GM19025 (cell line): ENCODE measurements around the gene RC3H1.
"Not testable (repeated sequence)": the region's sequence is repeated elsewhere in the genome, so short reads cannot be mapped to it uniquely, and the experiment has no call there.

Experiments
- ATAC-seq: cut with Tn5 transposase; IDR thresholded peaks from one replicate; pipeline ENCODE4 v1.9.1; 2021; ENCODE audit warnings: mild to moderate bottlenecking, low read depth, moderate library complexity; ENCODE audit not compliant: unreplicated experiment

Gene RC3H1

DNA sequence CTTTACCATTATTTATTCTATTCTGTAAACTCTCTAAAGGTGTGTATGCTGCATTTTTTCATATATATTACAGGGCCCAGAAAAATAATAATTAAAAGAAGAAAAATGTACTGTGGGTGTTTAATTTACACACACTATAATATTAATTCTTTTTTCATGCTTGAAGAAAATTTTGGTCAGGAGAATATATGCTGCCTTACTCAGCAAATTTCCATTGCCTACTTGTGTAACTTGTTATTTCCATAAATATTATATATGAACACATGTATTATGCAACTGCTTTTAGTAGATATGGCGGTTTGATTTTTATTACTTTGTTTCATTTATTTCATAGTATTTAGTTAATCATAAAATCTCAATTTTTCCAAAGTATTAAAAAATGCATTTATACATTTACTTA, 58.7 kb downstream of the RC3H1 start:
- no peak for ATAC-seq

DNA sequence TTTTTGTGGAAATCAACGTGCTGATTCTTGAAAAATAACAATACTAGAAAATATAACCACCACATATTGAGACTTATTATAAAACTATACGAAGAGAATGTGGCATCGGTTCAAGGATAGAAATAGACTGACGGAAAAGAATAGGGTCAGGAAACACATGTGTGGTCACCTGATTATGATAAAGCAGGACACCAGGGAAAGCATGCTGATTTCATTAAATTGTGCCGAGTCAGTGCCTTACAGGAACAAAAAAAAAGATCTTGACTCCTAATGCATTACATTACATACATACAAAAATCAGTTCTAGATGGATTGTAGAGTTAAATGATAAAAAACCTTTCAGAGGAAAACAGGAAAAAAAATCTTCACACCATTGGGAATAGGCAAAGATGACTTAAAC, 61.5 kb downstream of the RC3H1 start:
- ATAC-seq = no peak

- no peak for ATAC-seq
Observed at GRCh38 chr1:173954179-173954578, 68.0 kb downstream of the RC3H1 start.

DNA sequence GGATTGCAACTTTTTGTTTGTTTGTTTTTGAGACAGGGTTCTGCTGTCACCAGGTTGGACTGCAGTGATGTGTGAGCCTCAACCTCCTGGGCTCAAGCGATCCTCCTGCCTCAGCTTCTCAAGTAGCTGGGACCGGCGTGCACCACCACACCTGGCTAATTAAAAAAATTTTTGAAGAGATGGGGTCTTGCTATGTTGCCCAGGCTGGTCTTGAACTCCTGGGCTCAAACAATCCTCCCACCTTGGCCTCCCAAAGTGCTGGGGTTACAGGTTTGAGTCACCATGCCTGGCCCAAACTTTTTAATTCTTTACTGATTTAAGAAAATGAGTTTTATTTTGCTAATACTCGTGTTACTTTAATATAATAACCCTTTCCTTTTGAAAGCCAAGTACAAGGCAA, 73.6 kb downstream of the RC3H1 start:
- no peak for ATAC-seq

DNA sequence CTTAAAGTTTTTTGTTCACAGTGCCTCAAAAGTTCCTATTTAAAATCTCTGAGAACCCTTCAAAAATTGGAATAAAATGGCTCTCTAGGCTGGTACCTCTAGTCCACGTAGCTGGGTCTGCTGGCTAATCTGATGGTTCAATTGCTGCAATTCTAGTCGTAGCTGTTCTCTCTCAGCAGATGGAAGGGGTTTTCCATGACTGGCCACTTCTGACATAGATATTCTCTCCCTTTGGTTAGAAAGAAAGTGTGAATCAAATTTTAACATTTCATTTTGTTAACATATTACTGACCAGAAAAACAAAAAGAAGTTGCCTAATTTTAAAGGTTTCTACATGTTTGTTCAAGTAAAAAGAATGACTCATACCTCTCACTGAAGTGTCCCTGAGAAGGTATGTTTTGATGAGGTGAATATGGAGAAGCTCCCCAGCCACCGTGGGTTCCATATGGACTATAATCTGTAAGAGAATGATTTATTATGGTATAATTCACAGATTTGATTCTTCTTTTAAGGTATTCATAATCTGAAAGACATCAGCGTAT, 75.7 kb downstream of the RC3H1 start:
- ATAC-seq = no peak

GRCh38 chr1:173937062-173937461, 85.1 kb downstream of the RC3H1 start:
- no peak for ATAC-seq

DNA sequence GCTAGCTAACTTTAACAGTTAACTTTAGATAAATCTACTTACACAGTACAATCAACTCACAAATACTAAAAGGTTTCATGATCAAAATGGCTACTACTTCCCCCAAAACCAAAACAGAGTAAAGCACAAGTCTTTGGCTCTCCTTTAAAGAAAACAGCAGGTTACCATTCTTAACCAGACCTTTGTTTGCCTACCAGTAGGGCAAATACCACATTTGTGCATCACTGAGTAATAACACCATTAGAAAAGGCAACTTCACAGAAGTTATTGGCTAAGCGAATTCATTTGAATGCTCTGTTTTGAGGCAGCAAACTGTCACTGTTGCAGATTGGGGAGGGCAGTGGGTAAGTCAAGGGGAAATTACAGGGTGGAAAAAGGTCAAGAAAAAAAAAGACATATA, 87.7 kb downstream of the RC3H1 start:
- no peak for ATAC-seq

GRCh38 chr1:173930541-173930940, 91.6 kb downstream of the RC3H1 start:
- not testable (repeated sequence) for ATAC-seq

DNA sequence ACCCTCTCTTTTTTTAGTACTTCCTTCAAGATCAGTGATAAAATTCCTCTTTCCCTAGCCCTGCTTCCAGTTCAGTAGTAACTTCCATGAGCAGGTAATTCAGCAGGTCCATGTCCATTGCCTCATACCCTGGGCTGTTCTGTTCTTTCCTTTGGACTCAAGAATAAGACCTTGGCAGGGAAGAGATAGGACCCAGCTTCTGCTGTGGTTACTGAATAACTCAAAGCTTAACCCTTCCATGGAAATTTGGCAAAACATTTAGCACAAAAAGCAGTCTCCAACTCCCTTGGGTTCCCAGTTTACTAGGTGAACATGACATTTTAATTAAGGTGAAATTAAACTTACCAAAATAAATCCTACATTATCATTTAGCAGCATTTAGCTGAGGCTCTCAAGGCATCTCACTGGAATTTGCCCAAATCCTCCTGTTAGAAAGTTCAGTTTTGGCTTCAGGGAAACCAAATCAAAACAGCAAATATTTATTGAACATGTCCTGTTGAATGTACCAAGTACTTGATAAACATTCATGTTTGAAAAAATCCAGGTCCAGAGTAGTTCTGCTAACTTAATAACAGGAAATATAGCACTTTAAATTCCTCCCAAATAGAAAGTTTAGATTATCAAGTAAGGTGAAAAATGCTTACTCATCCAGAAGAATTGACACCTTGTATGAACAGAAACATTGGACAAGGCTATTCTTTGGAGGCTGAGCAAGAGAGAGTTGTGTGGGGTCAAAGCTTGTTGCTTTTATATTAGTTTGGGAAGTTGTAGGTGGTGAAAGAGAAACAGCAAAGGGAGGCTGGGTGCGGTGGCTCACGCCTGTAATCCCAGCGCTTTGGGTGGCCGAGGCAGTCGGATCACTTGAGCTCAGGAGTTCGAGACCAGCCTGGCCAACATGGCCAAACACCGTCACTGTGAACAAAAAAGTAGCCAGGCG, 96.6 kb downstream of the RC3H1 start:
- ATAC-seq = no peak

GRCh38 chr1:173920861-173921260, 101.3 kb downstream of the RC3H1 start:
- ATAC-seq = no peak

GRCh38 chr1:173917635-173918493, 104.3 kb downstream of the RC3H1 start:
- ATAC-seq = no peak

DNA sequence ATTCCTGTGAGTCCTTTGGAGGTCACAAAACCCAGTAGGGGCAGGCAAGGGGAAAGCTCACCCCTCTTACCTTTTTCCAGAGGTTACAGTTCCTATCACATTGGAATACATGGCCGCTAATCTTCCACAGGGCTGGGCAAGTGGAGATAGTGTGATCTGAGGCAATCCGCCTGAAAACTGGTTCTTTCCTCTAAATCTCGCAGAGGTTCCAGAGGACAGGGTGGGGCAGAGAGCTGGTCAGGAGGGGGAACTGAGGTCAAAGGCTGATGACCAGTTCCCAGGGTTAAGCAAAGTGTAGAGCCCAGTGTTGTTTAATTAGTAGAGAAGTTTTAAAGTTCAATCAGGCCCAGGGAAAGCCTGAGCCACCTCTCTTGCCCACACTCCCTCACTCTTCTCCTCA, 105.0 kb downstream of the RC3H1 start, which contains the start of gene SERPINC1:
TSS of gene SERPINC1 (minus strand) at position 179 of the 400 bp plus-strand sequence. CDS start at position 111, 68 bp downstream.
- ATAC-seq = no peak

DNA sequence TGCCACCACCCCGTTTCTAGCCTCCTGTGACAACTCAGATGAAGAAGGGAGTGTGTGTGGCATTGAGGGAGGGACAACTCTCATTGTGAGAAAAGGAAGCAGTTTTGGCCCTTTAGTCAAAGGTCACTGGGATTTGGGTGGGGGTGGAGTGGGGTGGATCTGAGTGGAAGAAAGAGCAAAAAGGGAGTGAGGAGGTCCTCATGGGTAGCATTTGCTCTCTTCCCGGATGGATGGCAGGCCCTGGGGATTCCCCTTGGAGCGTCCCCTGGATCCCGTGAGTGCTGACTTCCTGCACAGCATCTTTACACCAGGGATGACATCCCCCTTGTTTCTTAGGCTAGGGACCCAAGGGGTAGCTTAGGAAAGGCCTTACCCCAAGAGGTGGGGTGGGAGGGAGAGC, 105.5 kb downstream of the RC3H1 start:
- no peak for ATAC-seq

GRCh38 chr1:173915596-173915995, 106.6 kb downstream of the RC3H1 start:
- ATAC-seq = no peak

DNA sequence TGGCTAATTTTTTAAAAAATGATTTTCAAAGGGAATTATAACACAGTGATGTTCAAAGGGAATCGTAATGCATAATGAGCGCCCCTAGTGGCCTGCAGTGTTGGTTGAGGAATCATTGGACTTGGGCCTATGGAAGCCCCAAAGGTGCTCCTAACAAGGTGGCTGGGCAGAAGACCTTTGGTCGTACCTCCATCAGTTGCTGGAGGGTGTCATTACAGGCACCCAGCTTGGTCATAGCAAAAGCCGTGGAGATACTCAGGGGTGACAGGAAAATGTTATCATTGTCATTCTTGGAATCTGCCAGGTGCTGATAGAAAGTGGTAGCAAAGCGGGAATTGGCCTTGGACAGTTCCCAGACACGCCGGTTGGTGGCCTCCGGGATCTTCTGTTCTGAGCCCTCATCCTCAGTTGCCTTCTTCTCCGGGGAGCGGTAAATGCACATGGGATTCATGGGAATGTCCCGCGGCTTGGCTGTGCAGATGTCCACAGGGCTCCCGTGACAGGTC, 107.7 kb downstream of the RC3H1 start:
- no peak for ATAC-seq

GRCh38 chr1:173913111-173913510, 109.0 kb downstream of the RC3H1 start:
- ATAC-seq = no peak

DNA sequence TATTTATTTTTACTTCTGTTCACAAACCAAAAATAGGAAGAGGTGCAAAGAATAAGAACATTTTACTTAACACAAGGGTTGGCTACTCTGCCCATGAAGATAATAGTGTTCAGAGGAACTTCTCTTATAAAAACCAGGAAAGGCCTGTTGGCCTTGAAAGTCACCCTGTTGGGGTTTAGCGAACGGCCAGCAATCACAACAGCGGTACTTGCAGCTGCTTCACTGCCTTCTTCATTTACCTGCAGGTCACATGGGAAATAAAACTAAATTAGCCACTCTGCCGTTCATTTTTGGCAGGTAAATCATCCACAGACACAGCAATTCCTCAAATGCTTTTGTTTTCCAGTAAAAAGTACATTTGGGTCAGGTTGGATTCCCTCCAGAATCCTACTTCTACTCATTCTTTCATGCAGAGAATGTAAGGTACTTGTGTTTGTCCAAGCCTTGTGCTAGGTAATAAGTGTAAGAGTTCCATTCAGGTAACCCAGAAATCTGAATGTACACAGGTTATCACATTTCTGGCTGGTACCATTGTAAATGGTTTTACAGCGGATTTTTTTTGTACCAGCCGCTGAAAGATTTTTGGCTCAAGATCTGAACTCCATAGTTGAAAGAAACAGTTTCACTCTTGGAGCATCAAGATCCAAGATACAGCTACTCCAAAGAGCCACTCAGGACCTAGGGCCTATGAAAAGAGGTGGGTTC, 118.2 kb downstream of the RC3H1 start:
- ATAC-seq = no peak

DNA sequence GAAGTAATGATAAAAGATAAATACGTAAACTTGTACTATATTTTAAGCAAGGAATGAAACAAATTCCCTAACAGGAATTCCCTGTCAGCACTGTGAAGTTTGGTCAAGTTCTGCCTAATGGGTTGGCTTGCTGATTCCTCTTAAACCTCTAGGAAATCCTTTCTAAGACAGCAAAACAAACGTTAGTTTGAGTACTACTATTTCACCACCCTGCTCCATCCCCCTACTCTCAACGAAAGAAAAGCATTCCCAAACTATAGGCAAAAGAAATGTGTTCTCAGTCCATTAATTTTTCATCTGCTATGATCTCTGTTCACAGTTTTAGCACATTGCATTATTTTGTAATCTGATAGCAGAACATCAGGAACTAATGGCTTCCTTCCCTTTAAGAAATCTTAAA, 121.2 kb downstream of the RC3H1 start:
- ATAC-seq = no peak

DNA sequence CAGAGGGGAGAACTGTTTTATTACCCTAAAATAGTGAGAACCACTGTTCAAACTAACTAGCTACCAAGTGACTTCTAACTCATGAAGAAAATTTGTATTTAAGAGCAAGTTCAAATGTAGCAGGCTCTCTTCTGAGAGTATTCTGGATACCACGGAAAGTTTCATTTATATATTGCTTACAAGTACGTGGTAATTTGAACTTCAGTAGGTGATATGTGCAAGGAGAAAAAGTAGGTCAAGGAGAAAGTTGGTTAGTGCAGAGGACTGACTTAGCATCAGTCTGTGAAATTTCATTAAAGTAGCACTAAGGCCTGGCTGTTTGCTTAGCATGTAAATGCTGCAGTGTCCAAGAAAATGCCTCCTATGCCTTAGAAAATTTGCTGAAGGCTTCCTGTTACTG, 121.7 kb downstream of the RC3H1 start:
- ATAC-seq = no peak

- no peak for ATAC-seq
Observed at GRCh38 chr1:173894189-173894588, 128.0 kb downstream of the RC3H1 start.
